Neuronal stem cell (in vitro differentiated cells): Measurements from ENCODE around the gene CYP3A7.
"Not testable (repeated sequence)": the region's sequence is repeated elsewhere in the genome, so short reads cannot be mapped to it uniquely, and the experiment has no call there.

ENCODE experiments used
- DNase-seq: peaks from one replicate; pipeline ENCODE4 v3.0.0-alpha.2; 2013; ENCODE audit warnings: low spot score
- H2AFZ ChIP-seq: one replicate; pipeline ENCODE4 v1.6.1; 2013; ENCODE audit warnings: mild to moderate bottlenecking, low read length, inconsistent platforms
- H2AK5ac ChIP-seq: 2 replicates; pipeline ENCODE4 v1.6.1; 2013; ENCODE audit warnings: low read depth, mild to moderate bottlenecking, inconsistent platforms, low read length, moderate library complexity, mixed read lengths
- H2BK120ac ChIP-seq: 2 replicates; pipeline ENCODE4 v1.6.1; 2013; ENCODE audit warnings: low read depth, mild to moderate bottlenecking, inconsistent platforms, low read length, moderate library complexity, mixed read lengths
- H2BK12ac ChIP-seq: one replicate; pipeline ENCODE4 v1.6.1; 2013; ENCODE audit warnings: low read length, inconsistent platforms
- H2BK15ac ChIP-seq: 2 replicates; pipeline ENCODE4 v1.6.1; 2013; ENCODE audit warnings: mild to moderate bottlenecking, low read length, inconsistent platforms, mixed read lengths
- H2BK5ac ChIP-seq: one replicate; pipeline ENCODE4 v1.6.1; 2013; ENCODE audit warnings: inconsistent platforms, mild to moderate bottlenecking, low read length, moderate library complexity
- H3K14ac ChIP-seq: one replicate; pipeline ENCODE4 v1.6.1; 2013; ENCODE audit warnings: low read length, inconsistent platforms
- H3K18ac ChIP-seq: 2 replicates; pipeline ENCODE4 v1.6.1; 2013; ENCODE audit warnings: low read length, inconsistent platforms
- H3K23ac ChIP-seq: 2 replicates; pipeline ENCODE4 v1.6.1; 2013; ENCODE audit warnings: low read depth, mild to moderate bottlenecking, mixed read lengths, low read length, inconsistent platforms; ENCODE audit not compliant: poor library complexity
- H3K27ac ChIP-seq: replicated peaks from 3 replicates; pipeline ENCODE4 v1.5.1; 2013; ENCODE audit warnings: low read length, inconsistent platforms
- H3K27me3 ChIP-seq, 3 experiments: 2 replicates each; pipeline ENCODE4 v1.6.1; 2013; ENCODE audit warnings: low read length in 3 of 3, mild to moderate bottlenecking in 2 of 3, inconsistent platforms in 1 of 3, low read depth in 1 of 3, mixed read lengths in 1 of 3, moderate library complexity in 1 of 3; ENCODE audit not compliant: control insufficient read depth in 3 of 3, insufficient read depth in 3 of 3
- H3K36me3 ChIP-seq, 2 donors: replicated peaks in 1 of 2; 2 replicates each; pipeline ENCODE4 v1.6.1; 2013; ENCODE audit warnings: low read length in 2 of 2; ENCODE audit not compliant: control insufficient read depth in 2 of 2, insufficient read depth in 2 of 2
- H3K4ac ChIP-seq: 2 replicates; pipeline ENCODE4 v1.6.1; 2013; ENCODE audit warnings: inconsistent platforms, mild to moderate bottlenecking, low read length, moderate library complexity
- H3K4me1 ChIP-seq, 2 donors: 1 replicate in 1 of 2; 2 replicates in 1 of 2; pipeline ENCODE4 v1.6.1; 2013; ENCODE audit warnings: low read length in 2 of 2, low read depth in 1 of 2; ENCODE audit not compliant: control insufficient read depth in 2 of 2, insufficient read depth in 1 of 2
- H3K4me2 ChIP-seq: one replicate; pipeline ENCODE4 v1.6.1; 2013; ENCODE audit warnings: mild to moderate bottlenecking, low read length, inconsistent platforms; ENCODE audit not compliant: insufficient read depth, poor library complexity, severe bottlenecking
- H3K4me3 ChIP-seq, 2 donors: 2 replicates each; pipeline ENCODE4 v1.5.1; 2013; ENCODE audit warnings: low read length in 2 of 2, mild to moderate bottlenecking in 2 of 2, inconsistent platforms in 1 of 2, moderate library complexity in 1 of 2
- H3K79me1 ChIP-seq: one replicate; pipeline ENCODE4 v1.6.1; 2013; ENCODE audit warnings: low read depth, mild to moderate bottlenecking, inconsistent platforms, low read length, moderate library complexity
- H3K9ac ChIP-seq: one replicate; pipeline ENCODE4 v1.6.1; 2013; ENCODE audit warnings: mild to moderate bottlenecking, low read depth, low read length, inconsistent platforms; ENCODE audit not compliant: poor library complexity
- H3K9me3 ChIP-seq, 2 donors: replicated peaks in 1 of 2; 2 replicates each; pipeline versions ENCODE3 to v1.6.1; 2013; ENCODE audit warnings: low read length in 2 of 2, mild to moderate bottlenecking in 2 of 2, inconsistent platforms in 1 of 2, low read depth in 1 of 2, mixed read lengths in 1 of 2, moderate library complexity in 1 of 2; ENCODE audit not compliant: control insufficient read depth in 2 of 2, insufficient read depth in 1 of 2
- H4K8ac ChIP-seq: one replicate; pipeline ENCODE4 v1.6.1; 2013; ENCODE audit warnings: low read depth, mild to moderate bottlenecking, inconsistent platforms, low read length, moderate library complexity
- H4K91ac ChIP-seq: one replicate; pipeline ENCODE4 v1.6.1; 2013; ENCODE audit warnings: low read length, low read depth, mild to moderate bottlenecking, inconsistent platforms; ENCODE audit not compliant: poor library complexity
- WGBS, 2 donors: extraction: QIAGEN DNeasy Blood & Tissue Kit; methylation state at CpG; one replicate each; pipeline ENCODE4 v1.1.7; 2013; ENCODE audit warnings: missing lambda C conversion rate in 2 of 2, mixed read lengths in 1 of 2; ENCODE audit not compliant: insufficient read length in 2 of 2, insufficient replicate concordance in 1 of 2; ENCODE audit errors: extremely low coverage in 2 of 2; 5-methylcytosine and 5-hydroxymethylcytosine counted together

Gene CYP3A7

GRCh38 chr7:99739699-99740572, 4.9 kb upstream of the CYP3A7 start:
- Histone ChIP-seq H4K91ac (no peak overlapping the region), H3K9ac (no peak overlapping the region), H3K18ac (no peak overlapping the region), H3K79me1 (no peaks in the 10 kb centered on the region), H3K14ac (no peak overlapping the region), H3K4ac (no peak overlapping the region), H3K4me2 (no peak overlapping the region), H3K4me1 (no peaks in the 10 kb centered on the region), H3K9me3 (peaks cover 0 to 2% of the 10 kb centered on the region in 2 donors), H2BK15ac (no peak overlapping the region), H2BK120ac (no peak overlapping the region), H3K4me3 (no peak overlapping the region), H3K23ac (no peak overlapping the region), H3K27me3 (no peaks in the 10 kb centered on the region), H2BK12ac (no peak overlapping the region), H2AK5ac (no peak overlapping the region), H3K27ac (no peak overlapping the region), H4K8ac (no peak overlapping the region), H2BK5ac (no peak overlapping the region), H3K36me3 (no peaks in the 10 kb centered on the region), H2AFZ (no peak overlapping the region)
- DNase-seq = no peak
- no CpG with 5 or more reads among the region's 2 CpGs for WGBS, 2 donors

- Histone ChIP-seq H3K4me2 (no peak overlapping the region), H3K4me1 (no peaks in the 10 kb centered on the region), H2AK5ac (no peak overlapping the region), H3K9ac (no peak overlapping the region), H3K23ac (no peak overlapping the region), H4K91ac (no peak overlapping the region), H2AFZ (no peak overlapping the region), H3K14ac (no peak overlapping the region), H3K4me3 (no peak overlapping the region), H4K8ac (no peak overlapping the region), H2BK5ac (no peak overlapping the region), H3K36me3 (no peaks in the 10 kb centered on the region), H3K27me3 (no peaks in the 10 kb centered on the region), H2BK120ac (no peak overlapping the region), H2BK12ac (no peak overlapping the region), H3K9me3 (no peaks in the 10 kb centered on the region), H2BK15ac (no peak overlapping the region), H3K79me1 (no peaks in the 10 kb centered on the region), H3K27ac (no peak overlapping the region), H3K18ac (no peak overlapping the region), H3K4ac (no peak overlapping the region)
- DNase-seq = no peak
- WGBS, 2 donors = no CpG with 5 or more reads among the region's 1 CpG
These were observed 2.7 kb upstream of the CYP3A7 start for GRCh38 chr7:99737726-99738125.

GRCh38 chr7:99736667-99737066, 1.7 kb upstream of the CYP3A7 start:
- H3K27ac ChIP-seq, H3K14ac ChIP-seq, H2BK15ac ChIP-seq, H3K9me3 ChIP-seq, H3K23ac ChIP-seq, H2AFZ ChIP-seq, H3K27me3 ChIP-seq, H3K4me3 ChIP-seq, H3K4me2 ChIP-seq, H3K36me3 ChIP-seq, DNase-seq, H3K4me1 ChIP-seq, H3K9ac ChIP-seq, H3K18ac ChIP-seq, H2BK120ac ChIP-seq, H3K4ac ChIP-seq, H2AK5ac ChIP-seq, H4K91ac ChIP-seq, H4K8ac ChIP-seq, H3K79me1 ChIP-seq, H2BK5ac ChIP-seq, H2BK12ac ChIP-seq: not testable (repeated sequence)
- WGBS, 2 donors = no CpG with 5 or more reads among the region's 4 CpGs

GRCh38 chr7:99733448-99733847, 1.5 kb downstream of the CYP3A7 start:
- no peaks in the 10 kb centered on the region for H3K27me3 ChIP-seq
- H2BK5ac ChIP-seq = no peak overlapping the region
- H3K4ac ChIP-seq = no peak overlapping the region
- H2AK5ac ChIP-seq = no peak overlapping the region
- H4K8ac ChIP-seq = no peak overlapping the region
- no peak overlapping the region for H2BK12ac ChIP-seq
- H2BK15ac ChIP-seq = no peak overlapping the region
- H2AFZ ChIP-seq = no peak overlapping the region
- no peak overlapping the region for H3K4me3 ChIP-seq
- no peaks in the 10 kb centered on the region for H3K36me3 ChIP-seq
- H3K14ac ChIP-seq = no peak overlapping the region
- no peaks in the 10 kb centered on the region for H3K4me1 ChIP-seq
- no peak overlapping the region for H3K23ac ChIP-seq
- H4K91ac ChIP-seq = no peak overlapping the region
- no peaks in the 10 kb centered on the region for H3K79me1 ChIP-seq
- H3K4me2 ChIP-seq = no peak overlapping the region
- H3K27ac ChIP-seq = no peak overlapping the region
- H3K9ac ChIP-seq = no peak overlapping the region
- no peak overlapping the region for H3K18ac ChIP-seq
- no peak for DNase-seq
- no peak overlapping the region for H2BK120ac ChIP-seq
- no peaks in the 10 kb centered on the region for H3K9me3 ChIP-seq
- no CpG with 5 or more reads among the region's 2 CpGs for WGBS, 2 donors
